GM23338 (cell line): ENCODE data around the gene ATP9B. TPM values are rescaled to one million over a fixed set of nuclear protein-coding genes. Genes with fewer than 3 reads are reported as not detected.

Source experiments
- ATAC-seq: fragments of 200-7000 bp; cut with Tn5 transposase; 3 replicates; pipeline ENCODE4 v1.9.1; 2020
- DNase-seq: peaks from one replicate; pipeline ENCODE4 v3.0.0-alpha.2; 2015; ENCODE audit warnings: low spot score
- H2AFZ ChIP-seq: fragments of 200-600 bp; sonication (generic); 2 replicates; pipeline ENCODE4 v1.8.0; 2016; ENCODE audit warnings: antibody characterized with exemption, mild to moderate bottlenecking, moderate library complexity
- H3F3A ChIP-seq: fragments of 200-600 bp; sonication (generic); replicated peaks from 2 replicates; pipeline ENCODE4 v1.8.0; 2017; ENCODE audit warnings: antibody characterized with exemption, mixed run types, low read depth
- H3K27ac ChIP-seq: fragments of 200-600 bp; sonication (generic); 2 replicates; pipeline ENCODE4 v1.6.1; 2016; ENCODE audit warnings: low read depth
- H3K27me3 ChIP-seq: fragments of 200-600 bp; sonication (generic); 2 replicates; pipeline ENCODE4 v1.8.0; 2016; ENCODE audit warnings: mild to moderate bottlenecking, mixed run types, moderate library complexity; ENCODE audit not compliant: insufficient read depth
- H3K36me3 ChIP-seq: fragments of 200-600 bp; sonication (generic); 2 replicates; pipeline ENCODE4 v1.8.0; 2016; ENCODE audit warnings: mild to moderate bottlenecking; ENCODE audit not compliant: insufficient read depth
- H3K4me1 ChIP-seq: fragments of 200-600 bp; sonication (generic); 2 replicates; pipeline ENCODE4 v1.8.0; 2016; ENCODE audit warnings: mild to moderate bottlenecking, moderate library complexity; ENCODE audit not compliant: insufficient read depth
- H3K4me2 ChIP-seq: fragments of 200-600 bp; sonication (generic); 2 replicates; pipeline ENCODE4 v1.7.1; 2017; ENCODE audit warnings: mixed run types
- H3K4me3 ChIP-seq: fragments of 200-600 bp; sonication (generic); 2 replicates; pipeline ENCODE4 v1.6.1; 2016; ENCODE audit warnings: mixed run types
- H3K79me2 ChIP-seq: fragments of 200-600 bp; sonication (generic); replicated peaks from 2 replicates; pipeline ENCODE4 v1.8.0; 2017; ENCODE audit warnings: mild to moderate bottlenecking; ENCODE audit not compliant: insufficient read depth
- H3K9me2 ChIP-seq: fragments of 200-600 bp; sonication (generic); 2 replicates; pipeline ENCODE4 v1.8.0; 2017; ENCODE audit not compliant: insufficient read depth
- H4K20me1 ChIP-seq: fragments of 200-600 bp; sonication (generic); replicated peaks from 2 replicates; pipeline ENCODE4 v1.8.0; 2017; ENCODE audit warnings: mild to moderate bottlenecking; ENCODE audit not compliant: insufficient read depth
- H3K27ac Mint-ChIP-seq: 2 replicates; pipeline ENCODE4 v1.8.0; 2020; ENCODE audit warnings: inconsistent platforms, mild to moderate bottlenecking, moderate library complexity, mixed read lengths
- H3K27me3 Mint-ChIP-seq: 3 replicates; pipeline ENCODE4 v1.8.0; 2022; ENCODE audit warnings: low read depth, mild to moderate bottlenecking, moderate library complexity, mixed read lengths, inconsistent platforms; ENCODE audit not compliant: insufficient read depth, poor library complexity
- H3K36me3 Mint-ChIP-seq: 3 replicates; pipeline ENCODE4 v1.8.0; 2021; ENCODE audit warnings: low read depth, mild to moderate bottlenecking, inconsistent platforms, moderate library complexity, mixed read lengths
- H3K4me1 Mint-ChIP-seq: 3 replicates; pipeline ENCODE4 v1.8.0; 2020; ENCODE audit warnings: mild to moderate bottlenecking, inconsistent platforms, mixed read lengths
- H3K4me3 Mint-ChIP-seq: 3 replicates; pipeline ENCODE4 v1.8.0; 2021; ENCODE audit warnings: moderate library complexity, mild to moderate bottlenecking, inconsistent platforms, mixed read lengths
- H3K9me3 Mint-ChIP-seq: 3 replicates; pipeline ENCODE4 v1.8.0; 2020; ENCODE audit warnings: moderate library complexity, mild to moderate bottlenecking, inconsistent platforms, mixed read lengths
- CREB1 ChIP-seq: fragments of 250-450 bp; sonication (Bioruptor Pico); IDR thresholded peaks from 2 replicates; pipeline ENCODE4 v1.5.0; 2020; ENCODE audit warnings: low read depth, mild to moderate bottlenecking, moderate library complexity
- CTCF ChIP-seq, 2 experiments: fragments of 200-600 bp in 1 of 2; sonication (generic) in 1 of 2; conservative IDR thresholded peaks; 2 replicates each; pipeline versions ENCODE4 v1.5.1 to v1.6.1; 2016 to 2017; ENCODE audit warnings: antibody characterized with exemption in 2 of 2, low read depth in 2 of 2, mild to moderate bottlenecking in 2 of 2, moderate library complexity in 1 of 2
- ETS1 ChIP-seq: IDR thresholded peaks from 2 replicates; pipeline ENCODE4 v1.6.1; 2016; ENCODE audit warnings: antibody characterized with exemption
- EZH2 ChIP-seq: fragments of 200-600 bp; sonication (generic); IDR thresholded peaks from one replicate; pipeline ENCODE4 v1.8.0; 2017; ENCODE audit warnings: antibody characterized with exemption, mild to moderate bottlenecking, low read depth; ENCODE audit not compliant: unreplicated experiment
- EZH2phosphoT487 ChIP-seq: fragments of 200-600 bp; sonication (generic); IDR thresholded peaks from one replicate; pipeline ENCODE4 v1.8.1; 2018; ENCODE audit warnings: antibody characterized with exemption; ENCODE audit not compliant: unreplicated experiment
- JUNB ChIP-seq: IDR thresholded peaks from one replicate; pipeline ENCODE4 v1.6.1; 2016; ENCODE audit warnings: antibody characterized with exemption; ENCODE audit not compliant: unreplicated experiment
- NANOG ChIP-seq: IDR thresholded peaks from 2 replicates; pipeline ENCODE4 v1.6.1; 2016; ENCODE audit warnings: antibody characterized with exemption, borderline replicate concordance
- POLR2AphosphoS5 ChIP-seq: IDR thresholded peaks from 2 replicates; pipeline ENCODE4 v1.6.1; 2016; ENCODE audit warnings: antibody characterized with exemption, low read depth
- REST ChIP-seq: IDR thresholded peaks from one replicate; pipeline ENCODE4 v1.6.1; 2018; ENCODE audit warnings: antibody characterized with exemption; ENCODE audit not compliant: unreplicated experiment
- STAT1 ChIP-seq: IDR thresholded peaks from one replicate; pipeline ENCODE4 v1.6.1; 2016; ENCODE audit warnings: antibody characterized with exemption; ENCODE audit not compliant: unreplicated experiment
- ZNF114 ChIP-seq: fragments of 250-450 bp; sonication (Bioruptor Pico); IDR thresholded peaks from 2 replicates; pipeline ENCODE4 v1.5.0; 2020; ENCODE audit warnings: mild to moderate bottlenecking, moderate library complexity
- ZNF331 ChIP-seq: fragments of 250-450 bp; sonication (Bioruptor Pico); IDR thresholded peaks from 2 replicates; pipeline ENCODE4 v1.5.0; 2020; ENCODE audit warnings: low read depth, mild to moderate bottlenecking, moderate library complexity
- ZNF462 ChIP-seq: fragments of 250-450 bp; sonication (Bioruptor Pico); IDR thresholded peaks from 2 replicates; pipeline ENCODE4 v1.5.0; 2020; ENCODE audit warnings: mild to moderate bottlenecking, moderate library complexity
- polyA plus RNA-seq: library from polyadenylated mRNA; unstranded; fragments of >200 nt; fragmentation: Nextera tagmentation; extraction: Ambion mirVana; gene quantifications from 2 replicates; pipeline ENCODE4 v1.2.1, GENCODE V29; 2016
- total RNA-seq: library from RNA; depleted of rRNA; stranded (reverse); fragments of >200 nt; shearing (Covaris generic); gene quantifications from 2 replicates; pipeline ENCODE4 v1.2.3, GENCODE V29; 2014

Gene ATP9B
- total and polyA plus RNA-seq, 2 experiments from 2014 or later: 14.2 to 25.6 TPM

GRCh38 chr18:79104137-79104536 is 34.9 kb downstream of the ATP9B start:
- no peaks in the 10 kb centered on the region for H3K9me2 ChIP-seq
- H3K9me3 Mint-ChIP-seq: no peaks in the 10 kb centered on the region
- H4K20me1 ChIP-seq: peaks cover 3% of the 10 kb centered on the region
- peaks cover 14% of the 10 kb centered on the region for H3K36me3 Mint-ChIP-seq
- H2AFZ ChIP-seq: no peak overlapping the region
- no peak overlapping the region for H3K4me3 ChIP-seq
- H3K79me2 ChIP-seq: peaks cover 90% of the 10 kb centered on the region
- H3K36me3 ChIP-seq: no peaks in the 10 kb centered on the region
- H3K27me3 Mint-ChIP-seq: no peaks in the 10 kb centered on the region
- no peaks in the 10 kb centered on the region for H3K27me3 ChIP-seq
- no peak overlapping the region for H3K4me2 ChIP-seq
- peaks cover 14% of the 10 kb centered on the region; the same call in 2 of the 3 replicates for H3K4me1 Mint-ChIP-seq
- H3K27ac Mint-ChIP-seq: no peak overlapping the region
- no peak overlapping the region for H3K4me3 Mint-ChIP-seq
- peaks cover 3% of the 10 kb centered on the region; the same call in 1 of the 2 replicates for H3K4me1 ChIP-seq
- TF ChIP-seq CTCF (conservative IDR thresholded peaks at IDR 0.05; ENCODE audit: low read depth in 2 of 2) (no peak), ZNF114 (CRISPR knock-in tag) (no peak), EZH2phosphoT487 (no peak), ZNF331 (CRISPR knock-in tag) (no peak), CREB1 (no peak), ZNF462 (CRISPR knock-in tag) (no peak), ETS1 (no peak), JUNB (no peak), REST (no peak), STAT1 (no peak), POLR2AphosphoS5 (no peak), NANOG (no peak), EZH2 (no peak)
- no peaks in the 10 kb centered on the region for H3F3A ChIP-seq
- H3K27ac ChIP-seq: no peak overlapping the region
- no peak for DNase-seq
- ATAC-seq: no peak
